GM23338 (cell line): ENCODE measurements around the gene ZNF273. TPM values are rescaled to one million over a fixed set of nuclear protein-coding genes. Genes with fewer than 3 reads are reported as not detected.
"Not testable (repeated sequence)": the region's sequence is repeated elsewhere in the genome, so short reads cannot be mapped to it uniquely, and the experiment has no call there.

Experiments used
- ATAC-seq: fragments of 200-7000 bp; cut with Tn5 transposase; 3 replicates; pipeline ENCODE4 v1.9.1; 2020
- DNase-seq: peaks from one replicate; pipeline ENCODE4 v3.0.0-alpha.2; 2015; ENCODE audit warnings: low spot score
- H2AFZ ChIP-seq: fragments of 200-600 bp; sonication (generic); 2 replicates; pipeline ENCODE4 v1.8.0; 2016; ENCODE audit warnings: antibody characterized with exemption, mild to moderate bottlenecking, moderate library complexity
- H3F3A ChIP-seq: fragments of 200-600 bp; sonication (generic); replicated peaks from 2 replicates; pipeline ENCODE4 v1.8.0; 2017; ENCODE audit warnings: antibody characterized with exemption, mixed run types, low read depth
- H3K27ac ChIP-seq: fragments of 200-600 bp; sonication (generic); 2 replicates; pipeline ENCODE4 v1.6.1; 2016; ENCODE audit warnings: low read depth
- H3K27me3 ChIP-seq: fragments of 200-600 bp; sonication (generic); 2 replicates; pipeline ENCODE4 v1.8.0; 2016; ENCODE audit warnings: mild to moderate bottlenecking, mixed run types, moderate library complexity; ENCODE audit not compliant: insufficient read depth
- H3K36me3 ChIP-seq: fragments of 200-600 bp; sonication (generic); 2 replicates; pipeline ENCODE4 v1.8.0; 2016; ENCODE audit warnings: mild to moderate bottlenecking; ENCODE audit not compliant: insufficient read depth
- H3K4me1 ChIP-seq: fragments of 200-600 bp; sonication (generic); 2 replicates; pipeline ENCODE4 v1.8.0; 2016; ENCODE audit warnings: mild to moderate bottlenecking, moderate library complexity; ENCODE audit not compliant: insufficient read depth
- H3K4me2 ChIP-seq: fragments of 200-600 bp; sonication (generic); 2 replicates; pipeline ENCODE4 v1.7.1; 2017; ENCODE audit warnings: mixed run types
- H3K4me3 ChIP-seq: fragments of 200-600 bp; sonication (generic); 2 replicates; pipeline ENCODE4 v1.6.1; 2016; ENCODE audit warnings: mixed run types
- H3K79me2 ChIP-seq: fragments of 200-600 bp; sonication (generic); replicated peaks from 2 replicates; pipeline ENCODE4 v1.8.0; 2017; ENCODE audit warnings: mild to moderate bottlenecking; ENCODE audit not compliant: insufficient read depth
- H3K9me2 ChIP-seq: fragments of 200-600 bp; sonication (generic); 2 replicates; pipeline ENCODE4 v1.8.0; 2017; ENCODE audit not compliant: insufficient read depth
- H4K20me1 ChIP-seq: fragments of 200-600 bp; sonication (generic); replicated peaks from 2 replicates; pipeline ENCODE4 v1.8.0; 2017; ENCODE audit warnings: mild to moderate bottlenecking; ENCODE audit not compliant: insufficient read depth
- H3K27ac Mint-ChIP-seq: 2 replicates; pipeline ENCODE4 v1.8.0; 2020; ENCODE audit warnings: inconsistent platforms, mild to moderate bottlenecking, moderate library complexity, mixed read lengths
- H3K27me3 Mint-ChIP-seq: 3 replicates; pipeline ENCODE4 v1.8.0; 2022; ENCODE audit warnings: low read depth, mild to moderate bottlenecking, moderate library complexity, mixed read lengths, inconsistent platforms; ENCODE audit not compliant: insufficient read depth, poor library complexity
- H3K36me3 Mint-ChIP-seq: 3 replicates; pipeline ENCODE4 v1.8.0; 2021; ENCODE audit warnings: low read depth, mild to moderate bottlenecking, inconsistent platforms, moderate library complexity, mixed read lengths
- H3K4me1 Mint-ChIP-seq: 3 replicates; pipeline ENCODE4 v1.8.0; 2020; ENCODE audit warnings: mild to moderate bottlenecking, inconsistent platforms, mixed read lengths
- H3K4me3 Mint-ChIP-seq: 3 replicates; pipeline ENCODE4 v1.8.0; 2021; ENCODE audit warnings: moderate library complexity, mild to moderate bottlenecking, inconsistent platforms, mixed read lengths
- H3K9me3 Mint-ChIP-seq: 3 replicates; pipeline ENCODE4 v1.8.0; 2020; ENCODE audit warnings: moderate library complexity, mild to moderate bottlenecking, inconsistent platforms, mixed read lengths
- CREB1 ChIP-seq: fragments of 250-450 bp; sonication (Bioruptor Pico); IDR thresholded peaks from 2 replicates; pipeline ENCODE4 v1.5.0; 2020; ENCODE audit warnings: low read depth, mild to moderate bottlenecking, moderate library complexity
- EZH2phosphoT487 ChIP-seq: fragments of 200-600 bp; sonication (generic); IDR thresholded peaks from one replicate; pipeline ENCODE4 v1.8.1; 2018; ENCODE audit warnings: antibody characterized with exemption; ENCODE audit not compliant: unreplicated experiment
- NANOG ChIP-seq: IDR thresholded peaks from 2 replicates; pipeline ENCODE4 v1.6.1; 2016; ENCODE audit warnings: antibody characterized with exemption, borderline replicate concordance
- ZNF331 ChIP-seq: fragments of 250-450 bp; sonication (Bioruptor Pico); IDR thresholded peaks from 2 replicates; pipeline ENCODE4 v1.5.0; 2020; ENCODE audit warnings: low read depth, mild to moderate bottlenecking, moderate library complexity
- polyA plus RNA-seq: library from polyadenylated mRNA; unstranded; fragments of >200 nt; fragmentation: Nextera tagmentation; extraction: Ambion mirVana; gene quantifications from 2 replicates; pipeline ENCODE4 v1.2.1, GENCODE V29; 2016
- total RNA-seq: library from RNA; depleted of rRNA; stranded (reverse); fragments of >200 nt; shearing (Covaris generic); gene quantifications from 2 replicates; pipeline ENCODE4 v1.2.3, GENCODE V29; 2014
- TF ChIP-seq, protein P1 (sequence below), 2 experiments: fragments of 200-600 bp in 1 of 2; sonication (generic) in 1 of 2; conservative IDR thresholded peaks; 2 replicates each; pipeline versions ENCODE4 v1.5.1 to v1.6.1; 2016 to 2017; ENCODE audit warnings: antibody characterized with exemption in 2 of 2, low read depth in 2 of 2, mild to moderate bottlenecking in 2 of 2, moderate library complexity in 1 of 2
- TF ChIP-seq, protein P2 (sequence below): IDR thresholded peaks from 2 replicates; pipeline ENCODE4 v1.6.1; 2016; ENCODE audit warnings: antibody characterized with exemption

The ZNF273 gene
- total and polyA plus RNA-seq, 2 experiments from 2014 or later = 16.4 to 34.3 TPM

DNA sequence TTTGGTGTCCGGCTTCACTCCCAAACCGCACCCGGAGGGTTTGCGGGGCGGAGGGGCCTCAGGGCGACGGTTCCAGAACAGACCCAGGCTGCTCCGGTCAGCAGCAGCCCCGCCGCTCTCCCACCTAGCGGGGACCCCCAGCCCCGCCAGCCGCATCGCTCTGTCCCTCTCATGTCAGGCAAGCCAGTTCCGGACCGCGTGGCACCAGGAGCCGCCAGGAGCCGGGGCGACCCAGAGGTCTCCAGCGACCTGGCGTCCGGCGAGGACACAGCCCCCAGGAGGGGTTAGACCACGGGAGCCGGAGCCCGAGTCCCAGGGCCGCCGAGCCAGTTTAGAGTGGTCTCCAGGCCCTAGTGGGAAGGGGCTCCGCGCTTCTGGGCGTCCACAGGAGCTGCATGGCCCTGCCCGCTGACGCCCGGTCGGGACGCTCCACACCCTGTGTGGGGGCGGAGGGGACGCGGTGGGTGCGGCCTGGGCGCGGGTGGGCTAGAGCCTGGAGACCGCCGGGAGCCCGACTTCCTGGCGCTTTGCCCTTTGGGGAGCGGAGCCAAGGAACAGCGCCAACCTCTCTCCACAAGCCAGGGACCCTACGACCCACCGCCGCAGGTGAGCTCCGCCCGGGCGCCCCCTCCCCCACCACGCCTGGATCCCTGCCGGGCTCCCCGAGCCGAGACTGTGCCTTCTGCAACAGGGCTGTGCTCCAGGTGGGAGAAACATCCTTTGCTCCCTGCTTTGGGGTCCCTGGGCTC is 44.4 kb downstream of the ZNF273 start (continued):
- TF ChIP-seq, protein P1, sequence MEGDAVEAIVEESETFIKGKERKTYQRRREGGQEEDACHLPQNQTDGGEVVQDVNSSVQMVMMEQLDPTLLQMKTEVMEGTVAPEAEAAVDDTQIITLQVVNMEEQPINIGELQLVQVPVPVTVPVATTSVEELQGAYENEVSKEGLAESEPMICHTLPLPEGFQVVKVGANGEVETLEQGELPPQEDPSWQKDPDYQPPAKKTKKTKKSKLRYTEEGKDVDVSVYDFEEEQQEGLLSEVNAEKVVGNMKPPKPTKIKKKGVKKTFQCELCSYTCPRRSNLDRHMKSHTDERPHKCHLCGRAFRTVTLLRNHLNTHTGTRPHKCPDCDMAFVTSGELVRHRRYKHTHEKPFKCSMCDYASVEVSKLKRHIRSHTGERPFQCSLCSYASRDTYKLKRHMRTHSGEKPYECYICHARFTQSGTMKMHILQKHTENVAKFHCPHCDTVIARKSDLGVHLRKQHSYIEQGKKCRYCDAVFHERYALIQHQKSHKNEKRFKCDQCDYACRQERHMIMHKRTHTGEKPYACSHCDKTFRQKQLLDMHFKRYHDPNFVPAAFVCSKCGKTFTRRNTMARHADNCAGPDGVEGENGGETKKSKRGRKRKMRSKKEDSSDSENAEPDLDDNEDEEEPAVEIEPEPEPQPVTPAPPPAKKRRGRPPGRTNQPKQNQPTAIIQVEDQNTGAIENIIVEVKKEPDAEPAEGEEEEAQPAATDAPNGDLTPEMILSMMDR (conservative IDR thresholded peaks at IDR 0.05; ENCODE audit: low read depth in 2 of 2) = no peak
- TF ChIP-seq CREB1 (CRISPR knock-in tag) (no peak), ZNF331 (CRISPR knock-in tag) (no peak), EZH2phosphoT487 (no peak), NANOG (no peak)
- TF ChIP-seq, protein P2, sequence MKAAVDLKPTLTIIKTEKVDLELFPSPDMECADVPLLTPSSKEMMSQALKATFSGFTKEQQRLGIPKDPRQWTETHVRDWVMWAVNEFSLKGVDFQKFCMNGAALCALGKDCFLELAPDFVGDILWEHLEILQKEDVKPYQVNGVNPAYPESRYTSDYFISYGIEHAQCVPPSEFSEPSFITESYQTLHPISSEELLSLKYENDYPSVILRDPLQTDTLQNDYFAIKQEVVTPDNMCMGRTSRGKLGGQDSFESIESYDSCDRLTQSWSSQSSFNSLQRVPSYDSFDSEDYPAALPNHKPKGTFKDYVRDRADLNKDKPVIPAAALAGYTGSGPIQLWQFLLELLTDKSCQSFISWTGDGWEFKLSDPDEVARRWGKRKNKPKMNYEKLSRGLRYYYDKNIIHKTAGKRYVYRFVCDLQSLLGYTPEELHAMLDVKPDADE = no peak

DNA sequence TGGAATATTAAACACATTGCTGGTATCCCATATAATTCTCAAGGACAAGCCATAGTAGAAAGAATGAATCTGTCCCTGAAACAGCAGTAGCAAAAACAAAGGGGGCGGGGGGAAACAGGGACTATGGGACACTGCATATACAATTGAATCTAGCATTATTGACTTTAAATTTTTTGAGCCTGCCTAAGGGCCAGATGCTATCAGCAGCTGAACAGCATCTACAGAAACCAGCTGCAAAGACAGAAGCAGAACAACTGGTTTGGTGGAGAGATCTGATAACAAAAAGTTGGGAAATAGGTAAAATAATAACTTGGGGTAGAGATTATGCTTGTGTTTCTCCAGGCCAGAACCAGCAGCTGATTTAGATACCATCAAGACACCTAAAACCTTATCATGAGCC is 45.7 kb downstream of the ZNF273 start:
- H3K4me1 Mint-ChIP-seq = not testable (repeated sequence)
- peaks cover 23% of the 10 kb centered on the region for H3K27me3 Mint-ChIP-seq

DNA sequence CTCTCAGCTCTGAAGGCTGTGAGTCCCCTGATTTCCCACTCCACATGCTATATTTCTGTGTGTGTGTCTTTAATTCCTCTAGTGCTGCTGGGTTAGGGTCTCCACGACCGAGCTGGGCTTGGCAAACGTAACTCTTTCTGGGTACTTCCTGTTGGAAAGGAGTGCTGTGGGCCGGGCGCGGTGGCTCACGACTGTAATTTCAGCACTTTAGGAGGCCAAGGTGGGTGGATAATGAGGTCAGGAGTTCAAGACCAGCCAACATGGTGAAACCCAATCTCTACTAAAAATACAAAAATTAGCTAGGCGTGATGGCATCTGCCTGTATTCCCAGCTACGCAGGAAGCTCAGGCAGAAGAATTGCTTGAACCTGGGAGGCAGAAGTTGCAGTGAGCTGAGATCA is 47.6 kb downstream of the ZNF273 start:
- H3K27ac ChIP-seq, H3K79me2 ChIP-seq, H3K9me2 ChIP-seq, H3K36me3 ChIP-seq, H3K36me3 Mint-ChIP-seq, H3K27ac Mint-ChIP-seq, H2AFZ ChIP-seq, H3K4me2 ChIP-seq, H3F3A ChIP-seq, H3K4me3 ChIP-seq, H3K4me1 ChIP-seq, H4K20me1 ChIP-seq, DNase-seq, H3K9me3 Mint-ChIP-seq, ATAC-seq, H3K4me3 Mint-ChIP-seq, H3K4me1 Mint-ChIP-seq: not testable (repeated sequence)
- H3K27me3 ChIP-seq = peaks cover 35% of the 10 kb centered on the region
- peaks cover 21% of the 10 kb centered on the region for H3K27me3 Mint-ChIP-seq

More for the DNA sequence above, 45.7 kb downstream of the ZNF273 start:
- H3K4me3 Mint-ChIP-seq, H3F3A ChIP-seq, H3K4me1 ChIP-seq, ATAC-seq, H3K9me2 ChIP-seq, DNase-seq, H3K4me3 ChIP-seq, H3K36me3 Mint-ChIP-seq, H3K79me2 ChIP-seq, H2AFZ ChIP-seq, H3K9me3 Mint-ChIP-seq, H3K36me3 ChIP-seq, H3K27ac Mint-ChIP-seq, H4K20me1 ChIP-seq, H3K27ac ChIP-seq, H3K4me2 ChIP-seq: not testable (repeated sequence)
- peaks cover 35% of the 10 kb centered on the region for H3K27me3 ChIP-seq
